MM.1S (cell line): ENCODE measurements around the gene PLXDC2.

Experiments used
- DNase-seq: peaks from one replicate; pipeline ENCODE4 v3.0.0-alpha.2; 2015
- H2AFZ ChIP-seq: fragments of 300-600 bp; sonication (generic); 2 replicates; pipeline ENCODE4 v1.6.0; 2016; ENCODE audit warnings: antibody characterized with exemption, low read length
- H3F3A ChIP-seq: fragments of 300-600 bp; sonication (generic); 2 replicates; pipeline ENCODE4 v1.6.1; 2016; ENCODE audit warnings: mild to moderate bottlenecking, antibody characterized with exemption, low read length, moderate library complexity, mixed read lengths; ENCODE audit not compliant: insufficient read depth
- H3K27ac ChIP-seq: fragments of 300-600 bp; sonication (generic); 2 replicates; pipeline ENCODE4 v1.5.1; 2016; ENCODE audit warnings: mild to moderate bottlenecking, low read length
- H3K27me3 ChIP-seq: fragments of 300-600 bp; sonication (generic); replicated peaks from 2 replicates; pipeline ENCODE4 v1.6.0; 2016; ENCODE audit warnings: low read length; ENCODE audit not compliant: insufficient read depth
- H3K36me3 ChIP-seq: fragments of 300-600 bp; sonication (generic); replicated peaks from 2 replicates; pipeline ENCODE4 v1.6.1; 2016; ENCODE audit warnings: mild to moderate bottlenecking, low read length, mixed read lengths; ENCODE audit not compliant: insufficient read depth
- H3K4me1 ChIP-seq: fragments of 300-600 bp; sonication (generic); 2 replicates; pipeline ENCODE4 v1.6.1; 2016; ENCODE audit warnings: low read length, mixed read lengths
- H3K4me2 ChIP-seq: fragments of 300-600 bp; sonication (generic); 2 replicates; pipeline ENCODE4 v1.6.0; 2016; ENCODE audit warnings: low read depth, low read length
- H3K4me3 ChIP-seq: fragments of 300-600 bp; sonication (generic); 2 replicates; pipeline ENCODE4 v1.5.1; 2016; ENCODE audit warnings: low read length, mixed read lengths
- H3K79me2 ChIP-seq: fragments of 300-600 bp; sonication (generic); 2 replicates; pipeline ENCODE4 v1.6.1; 2016; ENCODE audit warnings: mixed run types, low read length, mixed read lengths
- H3K9ac ChIP-seq: fragments of 300-600 bp; sonication (generic); 2 replicates; pipeline ENCODE4 v1.6.1; 2016; ENCODE audit warnings: low read length, mixed read lengths
- H3K9me2 ChIP-seq: fragments of 300-600 bp; sonication (generic); replicated peaks from 2 replicates; pipeline ENCODE4 v1.6.1; 2016; ENCODE audit warnings: mild to moderate bottlenecking, low read length, mixed read lengths; ENCODE audit not compliant: insufficient read depth
- H3K9me3 ChIP-seq: fragments of 300-600 bp; sonication (generic); replicated peaks from 2 replicates; pipeline ENCODE4 v1.6.1; 2016; ENCODE audit warnings: mild to moderate bottlenecking, low read length, mixed read lengths; ENCODE audit not compliant: insufficient read depth
- H4K20me1 ChIP-seq: fragments of 300-600 bp; sonication (generic); 2 replicates; pipeline ENCODE4 v1.6.1; 2016; ENCODE audit warnings: mild to moderate bottlenecking, low read length, moderate library complexity, mixed read lengths; ENCODE audit not compliant: insufficient read depth
- CTCF ChIP-seq: fragments of 300-600 bp; sonication (generic); IDR thresholded peaks from 2 replicates; pipeline ENCODE4 v1.5.1; 2016; ENCODE audit warnings: antibody characterized with exemption, low read length, mixed read lengths
- EZH2 ChIP-seq: fragments of 300-600 bp; sonication (generic); optimal IDR thresholded peaks from 2 replicates; pipeline ENCODE3; 2017; ENCODE audit warnings: low read depth, mild to moderate bottlenecking, antibody characterized with exemption, low read length, mixed read lengths
- EZH2phosphoT487 ChIP-seq: fragments of 300-600 bp; sonication (generic); IDR thresholded peaks from 2 replicates; pipeline ENCODE4 v1.6.1; 2018; ENCODE audit warnings: antibody characterized with exemption, low read length

The PLXDC2 gene

DNA sequence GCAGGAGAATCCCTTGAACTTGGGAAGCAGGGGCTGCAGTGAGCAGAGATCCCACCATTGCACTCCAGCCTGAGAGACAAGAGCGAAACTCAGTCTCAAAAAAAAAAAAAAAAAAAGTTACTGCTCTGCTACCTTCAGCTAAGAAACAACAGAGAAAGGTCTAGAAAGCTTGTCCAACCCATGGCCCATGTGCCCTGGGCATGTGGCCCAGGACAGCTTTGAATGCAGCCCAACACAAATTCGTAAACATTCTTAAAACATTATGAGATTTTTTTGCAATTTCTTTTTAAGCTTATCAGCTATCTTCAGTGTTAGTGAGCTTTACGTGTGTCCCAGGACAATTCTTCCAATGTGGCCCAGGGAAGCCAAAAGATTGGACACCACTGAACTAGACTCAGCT lies 22.9 kb downstream of the PLXDC2 start:
- Histone ChIP-seq H3K79me2 (no peaks in the 10 kb centered on the region), H4K20me1 (no peaks in the 10 kb centered on the region), H3K9me2 (no peaks in the 10 kb centered on the region), H3K4me3 (no peak overlapping the region), H3K27ac (no peak overlapping the region), H3F3A (no peaks in the 10 kb centered on the region), H3K4me2 (no peak overlapping the region), H3K9ac (no peak overlapping the region), H3K4me1 (no peaks in the 10 kb centered on the region), H3K36me3 (no peaks in the 10 kb centered on the region), H2AFZ (no peak overlapping the region), H3K9me3 (no peaks in the 10 kb centered on the region), H3K27me3 (no peaks in the 10 kb centered on the region)
- no peak for TF ChIP-seq EZH2
- no peak for TF ChIP-seq CTCF
- TF ChIP-seq EZH2phosphoT487 = no peak
- no peak for DNase-seq

DNA sequence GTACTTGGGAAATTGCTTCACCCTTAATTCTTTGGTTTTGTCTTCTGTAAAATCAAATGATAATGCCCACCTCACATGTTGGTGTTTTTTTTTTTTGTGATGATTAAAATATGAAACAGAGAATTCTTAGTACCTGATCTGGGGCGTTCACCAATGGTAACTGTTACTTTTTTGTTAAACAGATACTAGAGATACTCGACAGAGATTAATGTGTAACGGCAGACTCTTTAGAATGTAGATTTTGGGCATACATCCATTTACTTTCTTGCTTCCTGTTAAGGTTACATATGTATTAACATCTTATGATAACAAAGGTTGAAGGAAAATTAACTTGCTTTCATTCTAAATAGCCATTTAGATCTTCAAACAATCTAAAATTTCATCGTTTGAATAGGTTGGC lies 23.3 kb downstream of the PLXDC2 start:
- no peak overlapping the region for H2AFZ ChIP-seq
- H3K9ac ChIP-seq = no peak overlapping the region
- no peaks in the 10 kb centered on the region for H3K27me3 ChIP-seq
- DNase-seq = no peak
- H3K9me3 ChIP-seq = no peaks in the 10 kb centered on the region
- H3K9me2 ChIP-seq = no peaks in the 10 kb centered on the region
- no peak overlapping the region for H3K4me2 ChIP-seq
- H3K36me3 ChIP-seq = no peaks in the 10 kb centered on the region
- H3K79me2 ChIP-seq = no peaks in the 10 kb centered on the region
- TF ChIP-seq CTCF (no peak), EZH2phosphoT487 (no peak), EZH2 (no peak)
- H3K4me1 ChIP-seq = no peaks in the 10 kb centered on the region
- no peak overlapping the region for H3K4me3 ChIP-seq
- no peaks in the 10 kb centered on the region for H4K20me1 ChIP-seq
- no peaks in the 10 kb centered on the region for H3F3A ChIP-seq
- H3K27ac ChIP-seq = no peak overlapping the region

DNA sequence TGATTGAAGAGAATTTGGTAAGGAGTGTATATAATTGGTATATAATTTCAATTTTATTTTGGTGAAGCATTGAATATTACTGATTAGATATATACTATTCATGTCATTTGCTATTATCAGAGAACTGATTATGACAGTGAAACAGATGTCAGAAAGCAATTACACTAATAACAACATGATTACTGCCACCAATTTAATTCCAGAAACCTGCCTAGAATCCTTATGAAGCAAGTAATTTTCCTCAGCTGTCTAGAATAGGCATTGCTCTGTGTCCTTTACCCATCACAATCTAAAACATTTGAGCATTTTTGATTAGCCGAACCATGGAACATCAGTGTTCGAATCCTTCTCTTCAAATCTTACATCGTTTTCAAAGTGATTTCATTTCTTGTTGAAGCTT lies 24.5 kb downstream of the PLXDC2 start:
- Histone ChIP-seq H3K9me3 (no peaks in the 10 kb centered on the region), H3K9me2 (no peaks in the 10 kb centered on the region), H3K4me2 (no peak overlapping the region), H3K27ac (no peak overlapping the region), H3K9ac (no peak overlapping the region), H3K4me3 (no peak overlapping the region), H3K79me2 (no peaks in the 10 kb centered on the region), H3K27me3 (no peaks in the 10 kb centered on the region), H2AFZ (no peak overlapping the region), H3K4me1 (no peaks in the 10 kb centered on the region), H3F3A (no peaks in the 10 kb centered on the region), H3K36me3 (no peaks in the 10 kb centered on the region), H4K20me1 (no peaks in the 10 kb centered on the region)
- DNase-seq = no peak
- no peak for TF ChIP-seq EZH2
- no peak for TF ChIP-seq CTCF
- no peak for TF ChIP-seq EZH2phosphoT487

DNA sequence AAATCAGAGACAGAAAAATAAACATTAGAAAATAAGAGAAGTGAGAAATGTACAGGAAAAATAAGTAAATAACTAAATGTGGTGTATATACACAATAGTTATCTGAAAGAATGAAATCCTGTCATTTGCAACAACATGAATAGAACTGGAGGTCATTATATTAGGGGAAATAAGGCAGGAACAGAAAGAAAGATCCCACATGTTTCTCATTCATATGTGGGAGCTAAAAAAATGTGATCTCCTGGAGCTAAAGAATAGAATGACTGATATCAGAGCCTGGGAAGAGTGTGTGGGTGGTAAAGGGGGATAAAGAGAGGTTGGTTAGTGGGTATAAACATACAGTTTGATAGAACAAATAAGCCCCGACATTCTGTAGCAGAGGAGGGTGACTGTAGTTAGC lies 27.3 kb downstream of the PLXDC2 start:
- no peak overlapping the region for H3K4me2 ChIP-seq
- DNase-seq = no peak

More for the DNA sequence above, 27.3 kb downstream of the PLXDC2 start:
- Histone ChIP-seq H3F3A (no peaks in the 10 kb centered on the region), H3K27ac (no peak overlapping the region), H3K9me2 (no peaks in the 10 kb centered on the region), H3K79me2 (no peaks in the 10 kb centered on the region), H3K4me3 (no peak overlapping the region), H2AFZ (no peak overlapping the region), H3K4me1 (no peaks in the 10 kb centered on the region), H3K27me3 (no peaks in the 10 kb centered on the region), H3K36me3 (no peaks in the 10 kb centered on the region), H4K20me1 (no peaks in the 10 kb centered on the region), H3K9me3 (no peaks in the 10 kb centered on the region), H3K9ac (no peak overlapping the region)
- TF ChIP-seq EZH2 (no peak), CTCF (no peak), EZH2phosphoT487 (no peak)
